ENCODE data around the gene ACP4.
"Not testable (repeated sequence)": the region's sequence is repeated elsewhere in the genome, so short reads cannot be mapped to it uniquely, and the experiment has no call there.

DNA sequence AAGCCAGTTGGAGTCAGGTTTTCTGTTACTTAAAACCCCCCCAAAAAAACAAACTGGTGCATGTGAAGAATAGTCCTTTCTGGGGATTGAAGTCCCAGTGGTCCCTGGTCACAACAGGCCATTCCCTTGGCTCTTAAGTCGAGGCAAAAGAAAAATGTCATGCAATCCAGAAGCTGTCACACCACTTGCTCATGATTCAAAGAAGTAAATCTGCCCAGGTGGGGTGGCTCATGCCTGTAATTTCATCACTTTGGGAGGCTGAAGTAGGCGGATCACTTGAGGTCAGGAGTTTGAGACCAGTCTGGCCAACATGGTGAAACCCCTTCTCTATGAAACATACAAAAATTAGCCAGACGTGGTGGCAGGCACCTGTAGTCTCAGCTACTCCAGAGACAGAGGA is 28.7 kb upstream of the ACP4 start:
- not testable (repeated sequence) for TF ChIP-seq EZH2 (IDR thresholded peaks at IDR 0.05; ENCODE audit: insufficient read depth, poor library complexity, severe bottlenecking); EZH2phosphoT487 (IDR thresholded peaks at IDR 0.05; ENCODE audit: insufficient read depth, low read depth)
